ENCODE results near the gene SKA3. TPM values are rescaled to one million over a fixed set of nuclear protein-coding genes. Genes with fewer than 3 reads are reported as not detected.

Gene SKA3
- total RNA-seq, 1 experiment from 2014 or later, result 42.1 TPM

DNA sequence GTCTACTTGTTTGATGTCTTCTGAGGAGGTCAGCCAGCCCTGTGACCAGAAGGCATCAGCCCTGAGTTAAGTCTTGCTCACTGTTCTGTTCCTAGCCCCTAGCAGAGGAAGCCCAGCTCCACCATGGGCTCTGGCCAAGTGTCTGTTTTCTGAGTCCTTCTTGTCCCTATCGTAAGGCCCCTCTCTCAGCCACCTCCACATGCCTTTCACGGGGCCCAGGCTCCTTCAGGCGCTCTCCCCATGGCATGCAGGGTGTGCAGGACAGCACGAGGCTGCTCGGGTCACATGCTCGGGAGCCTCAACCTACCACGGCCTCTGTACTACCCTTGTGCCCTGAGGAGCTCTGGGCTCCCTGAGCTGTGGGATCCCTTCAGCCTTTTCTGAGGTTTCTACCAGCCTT lies 67.2 kb downstream of the SKA3 start:
- no peak overlapping the region for H3K4me3 Mint-ChIP-seq
- no peak for TF ChIP-seq JAZF1 (CRISPR knock-in tag; IDR thresholded peaks at IDR 0.05)
- no peak for TF ChIP-seq PRRX2 (CRISPR knock-in tag; IDR thresholded peaks at IDR 0.05)
- no peak for TF ChIP-seq ZNF138 (CRISPR knock-in tag; conservative IDR thresholded peaks at IDR 0.05)
- TF ChIP-seq ZNF121 (CRISPR knock-in tag; IDR thresholded peaks at IDR 0.05), result no peak
- no peak for TF ChIP-seq CREB1 (CRISPR knock-in tag; IDR thresholded peaks at IDR 0.05)
- TF ChIP-seq, protein P1, sequence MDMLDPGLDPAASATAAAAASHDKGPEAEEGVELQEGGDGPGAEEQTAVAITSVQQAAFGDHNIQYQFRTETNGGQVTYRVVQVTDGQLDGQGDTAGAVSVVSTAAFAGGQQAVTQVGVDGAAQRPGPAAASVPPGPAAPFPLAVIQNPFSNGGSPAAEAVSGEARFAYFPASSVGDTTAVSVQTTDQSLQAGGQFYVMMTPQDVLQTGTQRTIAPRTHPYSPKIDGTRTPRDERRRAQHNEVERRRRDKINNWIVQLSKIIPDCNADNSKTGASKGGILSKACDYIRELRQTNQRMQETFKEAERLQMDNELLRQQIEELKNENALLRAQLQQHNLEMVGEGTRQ (CRISPR knock-in tag; IDR thresholded peaks at IDR 0.05), result no peak
- TF ChIP-seq, protein P2, sequence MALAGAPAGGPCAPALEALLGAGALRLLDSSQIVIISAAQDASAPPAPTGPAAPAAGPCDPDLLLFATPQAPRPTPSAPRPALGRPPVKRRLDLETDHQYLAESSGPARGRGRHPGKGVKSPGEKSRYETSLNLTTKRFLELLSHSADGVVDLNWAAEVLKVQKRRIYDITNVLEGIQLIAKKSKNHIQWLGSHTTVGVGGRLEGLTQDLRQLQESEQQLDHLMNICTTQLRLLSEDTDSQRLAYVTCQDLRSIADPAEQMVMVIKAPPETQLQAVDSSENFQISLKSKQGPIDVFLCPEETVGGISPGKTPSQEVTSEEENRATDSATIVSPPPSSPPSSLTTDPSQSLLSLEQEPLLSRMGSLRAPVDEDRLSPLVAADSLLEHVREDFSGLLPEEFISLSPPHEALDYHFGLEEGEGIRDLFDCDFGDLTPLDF (CRISPR knock-in tag; IDR thresholded peaks at IDR 0.05), result no peak
- TF ChIP-seq, protein P3, sequence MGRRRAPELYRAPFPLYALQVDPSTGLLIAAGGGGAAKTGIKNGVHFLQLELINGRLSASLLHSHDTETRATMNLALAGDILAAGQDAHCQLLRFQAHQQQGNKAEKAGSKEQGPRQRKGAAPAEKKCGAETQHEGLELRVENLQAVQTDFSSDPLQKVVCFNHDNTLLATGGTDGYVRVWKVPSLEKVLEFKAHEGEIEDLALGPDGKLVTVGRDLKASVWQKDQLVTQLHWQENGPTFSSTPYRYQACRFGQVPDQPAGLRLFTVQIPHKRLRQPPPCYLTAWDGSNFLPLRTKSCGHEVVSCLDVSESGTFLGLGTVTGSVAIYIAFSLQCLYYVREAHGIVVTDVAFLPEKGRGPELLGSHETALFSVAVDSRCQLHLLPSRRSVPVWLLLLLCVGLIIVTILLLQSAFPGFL (CRISPR knock-in tag; IDR thresholded peaks at IDR 0.05; ENCODE audit: borderline replicate concordance), result no peak
- no peak for TF ChIP-seq NR3C1 (CRISPR knock-in tag; conservative IDR thresholded peaks at IDR 0.05; ENCODE audit: low read depth)
- TF ChIP-seq ZNF423 (CRISPR knock-in tag; IDR thresholded peaks at IDR 0.05), result no peak
- TF ChIP-seq KAT7 (CRISPR knock-in tag; IDR thresholded peaks at IDR 0.05; ENCODE audit: borderline replicate concordance), result no peak
- no peak for TF ChIP-seq GRHL2 (CRISPR knock-in tag; IDR thresholded peaks at IDR 0.05; ENCODE audit: insufficient replicate concordance, severe bottlenecking)
- no peak for TF ChIP-seq ZNF232 (CRISPR knock-in tag; IDR thresholded peaks at IDR 0.05)
- no peak for TF ChIP-seq MYBL2 (CRISPR knock-in tag; IDR thresholded peaks at IDR 0.05)
- H3K27me3 Mint-ChIP-seq (ENCODE audit: low read depth), result no peaks in the 10 kb centered on the region
- DNase-seq (ENCODE audit: low spot score) (no peak), ATAC-seq (no peak)
- peaks cover 20% of the 10 kb centered on the region for H3K4me1 Mint-ChIP-seq
- no peaks in the 10 kb centered on the region for H3K36me3 Mint-ChIP-seq
- no peaks in the 10 kb centered on the region for H3K9me3 Mint-ChIP-seq
- CTCF ChIA-PET, result interaction anchor here (0.5 to 0.8 kb wide), 3 partner anchors 40 to 369 kb away, joined by 3 to 4 read pairs (median 3); no protein-coding TSS in a partner anchor
- no peak overlapping the region for H3K27ac Mint-ChIP-seq
- POLR2A ChIA-PET, result interaction anchor here (0.8 kb wide), 1 partner anchor 33 kb away, joined by 3 read pairs; no protein-coding TSS in a partner anchor

DNA sequence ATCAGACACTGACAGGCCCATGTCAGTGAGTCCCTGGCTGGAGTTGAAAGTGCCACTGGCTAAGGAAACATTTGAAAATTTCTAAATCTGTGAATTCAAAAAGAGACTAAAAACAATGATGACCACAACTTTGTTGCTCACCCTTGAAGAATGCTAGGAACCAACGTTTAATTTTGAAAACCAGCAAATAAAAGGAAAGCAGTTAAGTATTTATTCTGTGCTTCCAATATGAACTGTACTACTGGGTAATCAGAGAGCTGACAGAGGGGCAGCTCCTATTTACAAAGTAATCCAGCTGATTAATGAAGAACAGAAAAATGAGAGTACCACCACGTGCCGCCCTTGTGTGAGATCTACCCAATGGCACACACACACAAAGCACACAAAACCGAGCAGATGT lies 70.3 kb downstream of the SKA3 start:
- ATAC-seq, result no peak
- POLR2A ChIA-PET, result no interaction called here
- H3K27ac Mint-ChIP-seq, result no peak overlapping the region
- no peak for DNase-seq (ENCODE audit: low spot score)
- no peaks in the 10 kb centered on the region for H3K36me3 Mint-ChIP-seq
- CTCF ChIA-PET, result no interaction called here
- TF ChIP-seq JAZF1 (CRISPR knock-in tag; IDR thresholded peaks at IDR 0.05) (no peak), ZNF423 (CRISPR knock-in tag; IDR thresholded peaks at IDR 0.05) (no peak), NFYB (CRISPR knock-in tag; conservative IDR thresholded peaks at IDR 0.05; ENCODE audit: low read depth) (no peak), FOXK1 (CRISPR knock-in tag; IDR thresholded peaks at IDR 0.05) (no peak)
- TF ChIP-seq, protein P4, sequence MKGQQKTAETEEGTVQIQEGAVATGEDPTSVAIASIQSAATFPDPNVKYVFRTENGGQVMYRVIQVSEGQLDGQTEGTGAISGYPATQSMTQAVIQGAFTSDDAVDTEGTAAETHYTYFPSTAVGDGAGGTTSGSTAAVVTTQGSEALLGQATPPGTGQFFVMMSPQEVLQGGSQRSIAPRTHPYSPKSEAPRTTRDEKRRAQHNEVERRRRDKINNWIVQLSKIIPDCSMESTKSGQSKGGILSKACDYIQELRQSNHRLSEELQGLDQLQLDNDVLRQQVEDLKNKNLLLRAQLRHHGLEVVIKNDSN (CRISPR knock-in tag; IDR thresholded peaks at IDR 0.05), result no peak
- TF ChIP-seq, protein P5, sequence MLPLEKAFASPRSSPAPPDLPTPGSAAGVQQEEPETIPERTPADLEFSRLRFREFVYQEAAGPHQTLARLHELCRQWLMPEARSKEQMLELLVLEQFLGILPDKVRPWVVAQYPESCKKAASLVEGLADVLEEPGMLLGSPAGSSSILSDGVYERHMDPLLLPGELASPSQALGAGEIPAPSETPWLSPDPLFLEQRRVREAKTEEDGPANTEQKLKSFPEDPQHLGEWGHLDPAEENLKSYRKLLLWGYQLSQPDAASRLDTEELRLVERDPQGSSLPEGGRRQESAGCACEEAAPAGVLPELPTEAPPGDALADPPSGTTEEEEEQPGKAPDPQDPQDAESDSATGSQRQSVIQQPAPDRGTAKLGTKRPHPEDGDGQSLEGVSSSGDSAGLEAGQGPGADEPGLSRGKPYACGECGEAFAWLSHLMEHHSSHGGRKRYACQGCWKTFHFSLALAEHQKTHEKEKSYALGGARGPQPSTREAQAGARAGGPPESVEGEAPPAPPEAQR (CRISPR knock-in tag; IDR thresholded peaks at IDR 0.05), result no peak
- no peaks in the 10 kb centered on the region for H3K27me3 Mint-ChIP-seq (ENCODE audit: low read depth)
- H3K4me3 Mint-ChIP-seq, result no peak overlapping the region
- H3K4me1 Mint-ChIP-seq, result peaks cover 6% of the 10 kb centered on the region; the same call in 1 of the 2 replicates
- H3K9me3 Mint-ChIP-seq, result 0 out of 2 replicates have a peak, but pooled peaks cover 4% of the 10 kb centered on the region

All from WTC11 (cell line).